GM19240 (cell line): ENCODE measurements around the gene B3GAT2.

Experiments used
- DNase-seq: peaks from one replicate; pipeline ENCODE4 v3.0.0; 2011; ENCODE audit warnings: low spot score; ENCODE audit not compliant: insufficient read length

The B3GAT2 gene

DNA sequence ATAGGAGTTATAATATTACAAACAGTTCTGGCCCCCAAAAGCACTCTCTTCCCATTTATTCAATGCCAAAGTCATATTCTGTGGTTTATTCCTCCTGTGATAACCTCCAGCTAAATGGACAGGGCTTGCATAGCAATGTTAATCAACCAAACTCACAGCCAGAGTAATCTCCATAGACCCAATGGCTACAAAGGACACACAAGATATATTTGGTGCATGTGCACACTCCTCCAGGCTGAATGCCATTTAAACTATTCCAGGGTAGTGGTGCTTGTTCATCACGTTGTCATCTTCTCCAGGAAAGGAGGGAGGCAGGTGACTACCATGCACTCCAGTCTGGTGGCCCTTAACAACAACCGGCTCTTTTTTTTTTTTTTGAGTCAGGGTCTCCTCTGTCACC, 56.8 kb downstream of the B3GAT2 start:
- no peak for DNase-seq

DNA sequence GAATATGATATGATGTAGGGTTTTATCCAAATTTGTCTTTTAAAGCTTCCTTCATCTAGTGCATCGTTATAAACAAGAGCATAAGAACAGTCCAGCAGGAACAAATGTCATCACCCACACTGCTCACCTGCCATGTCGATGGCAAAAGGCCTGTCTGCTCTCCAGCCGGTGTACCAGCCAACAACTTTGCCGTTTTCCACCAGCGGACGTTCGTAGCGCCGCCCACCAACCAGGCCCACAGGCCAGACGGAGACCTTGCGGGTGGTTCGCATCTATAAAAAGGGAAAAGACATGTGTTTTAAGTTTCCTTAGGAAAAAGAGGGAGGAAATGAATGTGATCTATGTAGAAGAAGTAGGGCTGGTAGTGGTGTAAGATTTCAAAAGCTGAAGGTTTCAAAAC, 62.9 kb downstream of the B3GAT2 start:
- no peak for DNase-seq

DNA sequence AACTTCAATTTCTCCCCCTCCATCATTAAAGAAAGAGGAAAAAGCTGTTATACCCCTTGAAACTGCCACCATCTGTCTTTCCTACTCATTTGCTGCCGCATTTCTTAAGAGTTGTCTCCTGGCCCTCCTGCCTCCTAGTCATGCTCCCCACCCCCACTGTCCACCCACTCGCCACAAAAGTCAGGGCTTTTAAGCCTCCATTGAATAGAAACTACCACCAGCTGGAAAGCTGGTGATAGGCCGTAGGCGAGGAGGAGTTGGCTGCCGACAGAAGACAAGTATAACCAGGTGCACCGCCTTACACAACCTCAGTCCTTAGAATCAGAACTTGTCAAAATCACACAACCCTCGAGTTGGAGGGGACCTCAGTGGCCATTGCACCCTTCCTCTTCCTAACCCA, 67.6 kb downstream of the B3GAT2 start:
- no peak for DNase-seq

- no peak for DNase-seq
These were observed 70.2 kb downstream of the B3GAT2 start for GRCh38 chr6:70886661-70887060.

GRCh38 chr6:70886071-70886470, 70.8 kb downstream of the B3GAT2 start:
- no peak for DNase-seq

- DNase-seq = peak; percentile 70
These were observed 72.5 kb downstream of the B3GAT2 start for GRCh38 chr6:70884074-70884983.

- no peak for DNase-seq
These were observed 77.4 kb downstream of the B3GAT2 start for GRCh38 chr6:70879496-70879895.

GRCh38 chr6:70874181-70874913, 82.5 kb downstream of the B3GAT2 start:
- DNase-seq = no peak

DNA sequence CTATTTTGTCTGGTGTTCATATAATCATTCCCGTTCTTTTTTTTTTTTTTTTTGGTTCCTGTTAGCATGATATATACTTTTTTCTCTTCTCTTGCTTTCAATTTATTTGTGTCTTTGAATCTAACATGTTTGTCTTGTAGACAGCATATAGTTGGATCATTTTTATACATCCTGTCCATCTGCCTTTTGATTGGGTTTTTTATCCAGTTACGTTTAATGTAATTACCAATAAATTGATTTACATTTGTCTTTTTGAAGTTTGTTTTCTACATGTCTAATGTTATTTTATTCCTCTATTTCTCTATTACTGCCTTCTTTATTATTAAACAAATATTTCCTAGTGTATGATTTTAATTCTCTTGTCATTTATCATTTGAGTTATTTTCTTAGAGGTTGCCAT, 84.4 kb downstream of the B3GAT2 start:
- DNase-seq = no peak

GRCh38 chr6:70864401-70864800, 92.5 kb downstream of the B3GAT2 start:
- no peak for DNase-seq

- DNase-seq = no peak
These were observed 93.5 kb downstream of the B3GAT2 start for GRCh38 chr6:70863343-70863742.

DNA sequence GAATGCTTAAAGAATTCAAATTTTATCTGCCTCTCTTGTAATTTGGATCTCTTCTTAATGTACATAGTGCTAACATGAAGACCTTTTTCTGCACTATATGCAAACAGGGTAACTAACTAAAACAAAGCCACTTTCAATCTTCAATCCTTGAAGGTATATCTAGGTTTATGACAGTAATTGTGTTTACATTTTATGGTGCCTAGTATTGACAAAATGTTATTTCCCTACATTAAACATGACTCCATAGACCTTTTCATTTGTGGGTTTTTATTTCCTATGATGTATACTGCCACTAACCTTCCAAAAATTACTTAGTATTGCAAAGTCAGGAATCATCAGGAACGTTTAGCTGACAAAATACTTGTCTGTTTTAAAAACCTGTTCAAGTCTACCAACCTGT, 95.9 kb downstream of the B3GAT2 start:
- DNase-seq = no peak

DNA sequence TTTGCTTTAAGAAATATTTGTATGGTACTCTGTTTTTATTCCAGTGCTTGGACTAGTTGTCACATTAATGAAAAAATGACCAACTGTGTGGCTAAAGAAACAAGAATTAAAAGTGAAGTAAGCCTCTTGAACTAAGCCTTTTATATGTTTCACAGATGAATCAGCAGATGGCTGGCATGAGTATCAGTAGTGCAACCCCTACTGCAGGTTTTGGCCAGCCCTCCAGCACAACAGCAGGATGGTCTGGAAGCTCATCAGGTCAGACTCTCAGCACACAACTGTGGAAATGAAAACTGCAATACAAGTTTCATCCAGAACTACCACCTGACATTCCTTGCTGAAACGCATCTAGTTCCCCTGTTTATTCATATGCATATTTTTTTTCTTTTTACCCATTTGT, 96.8 kb downstream of the B3GAT2 start:
- no peak for DNase-seq

DNA sequence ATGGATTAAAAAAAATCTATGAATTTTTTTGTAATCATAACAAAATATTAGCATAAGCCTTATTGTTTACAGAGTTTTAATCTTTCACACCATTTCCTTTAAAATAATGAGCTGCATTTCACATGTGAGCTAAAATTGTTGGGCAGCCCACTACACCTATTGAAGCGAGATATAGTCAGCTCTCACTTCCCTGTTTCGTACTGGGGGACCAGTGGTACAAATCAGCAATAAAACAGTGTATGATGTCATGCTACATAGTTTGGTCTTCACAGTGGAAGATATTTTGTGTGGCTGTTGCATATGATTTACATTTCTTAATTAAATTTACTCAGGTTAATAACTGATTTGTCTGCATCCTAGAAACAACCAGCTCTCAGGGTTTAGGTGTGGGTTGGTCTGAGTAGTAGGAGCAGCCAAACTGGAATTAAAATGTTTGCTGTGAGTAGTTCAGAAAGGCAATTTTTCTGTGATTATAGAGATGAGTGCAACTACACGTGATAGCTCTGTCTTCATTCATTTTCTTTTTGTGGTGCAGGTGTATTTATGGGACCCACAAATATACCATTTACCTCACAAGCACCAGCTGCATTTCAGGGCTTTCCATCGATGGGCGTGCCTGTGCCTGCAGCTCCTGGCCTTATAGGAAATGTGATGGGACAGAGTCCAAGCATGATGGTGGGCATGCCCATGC, 99.3 kb downstream of the B3GAT2 start:
- peak; percentile 8 for DNase-seq

- DNase-seq = no peak
These were observed 104.1 kb downstream of the B3GAT2 start for GRCh38 chr6:70852667-70853246.

DNA sequence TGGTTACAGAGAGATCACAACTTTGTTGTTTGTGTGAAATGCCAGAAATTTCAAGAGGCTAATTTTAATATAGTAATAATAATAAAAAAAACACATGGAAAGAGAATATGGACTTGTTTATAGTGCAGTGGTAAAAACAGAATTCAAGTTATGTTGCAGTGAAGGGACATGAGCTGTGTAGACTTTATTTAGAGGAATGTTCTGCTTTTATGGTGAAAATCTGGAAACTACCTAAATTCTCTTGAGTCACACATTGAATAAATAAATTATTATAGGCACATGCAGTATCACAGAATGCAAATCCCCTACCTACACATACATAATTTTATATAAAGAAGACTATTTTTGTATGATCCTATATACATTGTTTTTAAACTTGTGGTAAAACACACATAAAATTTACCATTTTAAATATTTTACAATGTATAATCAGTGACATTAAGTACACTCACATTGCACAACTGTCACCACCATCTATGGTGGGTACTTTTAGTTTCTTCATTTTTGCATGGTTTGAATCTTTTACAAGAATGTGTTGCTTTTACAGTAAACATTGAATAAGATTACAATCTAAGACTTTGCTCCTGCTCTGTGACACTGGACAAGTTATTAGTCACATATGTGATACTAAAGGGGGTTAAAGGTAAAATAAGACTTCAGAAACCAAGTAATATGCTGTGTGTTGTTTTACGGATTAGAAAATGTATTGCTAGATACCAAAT, 107.4 kb downstream of the B3GAT2 start:
- no peak for DNase-seq

DNA sequence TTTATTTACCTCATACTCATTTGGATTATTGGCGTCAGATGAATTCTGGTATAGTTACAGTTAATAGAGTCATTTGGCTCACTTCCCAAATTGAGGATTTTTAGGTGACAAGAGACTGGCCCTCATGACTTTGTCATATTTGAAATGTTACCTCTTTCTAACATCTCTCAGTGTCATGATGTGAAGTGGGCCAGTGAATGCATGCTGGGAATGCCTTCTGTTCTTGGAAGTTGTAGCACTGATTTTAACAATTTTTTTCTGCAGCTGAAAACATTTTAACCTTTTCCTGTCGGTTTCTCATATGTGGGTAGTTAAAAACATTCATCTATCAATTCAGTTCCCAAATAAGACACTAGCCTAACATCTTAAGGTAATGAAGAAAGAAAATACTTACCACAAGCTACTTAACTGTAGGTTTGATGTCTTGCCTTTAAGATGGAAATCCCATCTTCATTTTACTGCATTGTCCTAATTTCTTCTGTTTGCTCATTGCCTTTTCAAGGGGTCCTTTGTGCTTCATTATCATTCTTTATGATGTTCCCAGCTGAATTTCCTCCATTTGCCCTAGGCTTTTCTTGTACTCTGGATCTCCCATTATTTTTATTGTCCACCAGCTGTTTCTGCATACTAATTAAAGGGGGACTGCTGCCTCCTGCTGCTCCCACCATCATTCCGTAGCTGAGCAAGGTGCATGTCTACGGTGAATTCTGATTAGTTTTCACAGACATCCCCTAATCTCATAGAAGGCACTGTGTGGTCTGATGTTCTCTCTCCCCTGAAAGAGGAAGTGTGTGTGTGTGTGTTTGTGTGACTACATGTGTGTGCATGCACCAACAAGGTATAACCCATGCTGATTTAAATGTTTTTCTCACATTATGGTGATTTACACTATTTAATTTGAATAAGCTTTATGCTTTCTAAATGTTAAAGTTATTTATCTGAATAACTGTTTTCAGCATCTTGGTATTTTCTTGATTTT, 109.5 kb downstream of the B3GAT2 start:
- no peak for DNase-seq

GRCh38 chr6:70846207-70846835, 110.5 kb downstream of the B3GAT2 start:
- no peak for DNase-seq

DNA sequence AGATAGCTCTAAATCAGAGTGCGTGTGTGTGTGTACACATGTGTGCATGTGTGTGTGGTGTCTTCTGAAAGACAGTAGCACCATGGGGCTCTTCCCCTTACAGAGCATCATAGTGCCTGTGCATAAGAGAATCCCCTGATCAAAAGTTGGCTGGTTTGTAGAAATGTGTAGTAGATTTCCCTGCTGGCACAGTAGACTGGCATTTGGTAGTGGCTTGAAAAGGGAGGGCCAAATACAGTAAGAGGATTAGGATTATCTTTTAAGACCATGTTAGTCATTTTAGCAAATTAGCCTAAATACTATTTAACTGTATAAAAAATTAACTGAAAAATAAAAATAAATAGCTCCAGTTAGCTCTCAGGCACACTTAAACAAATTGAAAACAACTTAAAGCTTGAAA, 112.6 kb downstream of the B3GAT2 start:
- DNase-seq = no peak
